ENCODE measurements around the gene PCDHB2.
"Not testable (repeated sequence)": the region's sequence is repeated elsewhere in the genome, so short reads cannot be mapped to it uniquely, and the experiment has no call there.

The PCDHB2 gene

DNA sequence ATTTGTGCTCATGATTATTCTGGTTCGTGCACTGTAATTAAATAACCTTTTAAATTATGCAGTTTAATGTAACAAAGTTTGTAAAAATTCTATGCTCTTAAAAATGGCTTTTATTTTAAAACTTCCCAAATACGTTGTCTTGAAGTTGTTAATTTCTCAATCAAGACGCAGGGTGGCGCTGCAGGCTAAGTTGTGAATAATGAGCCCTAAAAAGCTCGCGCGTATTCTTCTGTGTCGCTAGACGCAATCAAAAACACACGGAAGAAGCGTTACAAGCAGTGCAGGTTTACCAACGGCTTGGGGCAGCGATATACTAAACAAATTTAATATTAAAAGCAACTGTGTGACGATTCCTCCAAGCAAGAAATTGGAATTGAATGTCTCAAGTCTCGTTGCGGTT, 27.1 kb downstream of the PCDHB2 start, which contains the start of gene PCDHB4:
TSS of gene PCDHB4 (plus strand) at position 256 of the 400 bp plus-strand sequence. CDS start 181 bp downstream, outside the sequence.
- H3K4me3 ChIP-seq (ENCODE audit: low read length): no peak within 1 kb of the TSS
- no peak for DNase-seq (ENCODE audit: low read depth)
- TF ChIP-seq, protein P1, sequence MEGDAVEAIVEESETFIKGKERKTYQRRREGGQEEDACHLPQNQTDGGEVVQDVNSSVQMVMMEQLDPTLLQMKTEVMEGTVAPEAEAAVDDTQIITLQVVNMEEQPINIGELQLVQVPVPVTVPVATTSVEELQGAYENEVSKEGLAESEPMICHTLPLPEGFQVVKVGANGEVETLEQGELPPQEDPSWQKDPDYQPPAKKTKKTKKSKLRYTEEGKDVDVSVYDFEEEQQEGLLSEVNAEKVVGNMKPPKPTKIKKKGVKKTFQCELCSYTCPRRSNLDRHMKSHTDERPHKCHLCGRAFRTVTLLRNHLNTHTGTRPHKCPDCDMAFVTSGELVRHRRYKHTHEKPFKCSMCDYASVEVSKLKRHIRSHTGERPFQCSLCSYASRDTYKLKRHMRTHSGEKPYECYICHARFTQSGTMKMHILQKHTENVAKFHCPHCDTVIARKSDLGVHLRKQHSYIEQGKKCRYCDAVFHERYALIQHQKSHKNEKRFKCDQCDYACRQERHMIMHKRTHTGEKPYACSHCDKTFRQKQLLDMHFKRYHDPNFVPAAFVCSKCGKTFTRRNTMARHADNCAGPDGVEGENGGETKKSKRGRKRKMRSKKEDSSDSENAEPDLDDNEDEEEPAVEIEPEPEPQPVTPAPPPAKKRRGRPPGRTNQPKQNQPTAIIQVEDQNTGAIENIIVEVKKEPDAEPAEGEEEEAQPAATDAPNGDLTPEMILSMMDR (conservative IDR thresholded peaks at IDR 0.05; ENCODE audit: low read depth, low read length): no peak

DNA sequence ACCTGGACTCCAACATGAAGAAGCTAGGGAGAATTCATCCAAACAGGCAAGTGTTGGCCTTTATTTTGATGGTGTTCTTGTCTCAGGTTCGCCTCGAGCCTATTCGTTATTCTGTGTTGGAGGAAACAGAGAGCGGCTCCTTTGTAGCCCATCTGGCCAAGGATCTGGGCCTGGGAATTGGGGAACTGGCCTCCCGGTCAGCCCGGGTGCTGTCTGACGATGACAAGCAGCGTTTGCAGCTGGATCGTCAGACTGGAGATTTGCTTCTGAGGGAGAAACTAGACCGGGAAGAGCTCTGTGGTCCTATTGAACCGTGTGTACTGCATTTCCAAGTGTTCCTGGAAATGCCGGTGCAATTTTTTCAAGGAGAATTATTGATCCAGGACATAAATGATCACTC, 27.6 kb downstream of the PCDHB2 start:
- TF ChIP-seq, protein P1 (conservative IDR thresholded peaks at IDR 0.05; ENCODE audit: low read depth, low read length): no peak
- no peak overlapping the region for H3K4me3 ChIP-seq (ENCODE audit: low read length)
- DNase-seq (ENCODE audit: low read depth): no peak

DNA sequence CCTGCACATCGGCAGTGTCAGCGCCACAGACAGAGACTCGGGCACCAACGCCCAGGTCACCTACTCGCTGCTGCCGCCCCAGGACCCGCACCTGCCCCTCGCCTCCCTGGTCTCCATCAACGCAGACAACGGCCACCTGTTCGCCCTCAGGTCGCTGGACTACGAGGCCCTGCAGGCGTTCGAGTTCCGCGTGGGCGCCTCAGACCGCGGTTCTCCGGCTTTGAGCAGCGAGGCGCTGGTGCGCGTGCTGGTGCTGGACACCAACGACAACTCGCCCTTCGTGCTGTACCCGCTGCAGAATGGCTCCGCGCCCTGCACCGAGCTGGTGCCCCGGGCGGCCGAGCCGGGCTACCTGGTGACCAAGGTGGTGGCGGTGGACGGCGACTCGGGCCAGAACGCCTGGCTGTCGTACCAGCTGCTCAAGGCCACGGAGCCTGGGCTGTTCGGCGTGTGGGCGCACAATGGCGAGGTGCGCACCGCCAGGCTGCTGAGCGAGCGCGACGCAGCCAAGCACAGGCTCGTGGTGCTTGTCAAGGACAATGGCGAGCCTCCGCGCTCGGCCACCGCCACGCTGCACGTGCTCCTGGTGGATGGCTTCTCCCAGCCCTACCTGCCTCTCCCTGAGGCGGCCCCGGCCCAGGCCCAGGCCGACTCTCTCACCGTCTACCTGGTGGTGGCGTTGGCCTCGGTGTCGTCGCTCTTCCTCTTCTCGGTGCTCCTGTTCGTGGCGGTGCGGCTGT, 29.2 kb downstream of the PCDHB2 start:
- DNase-seq (ENCODE audit: low read depth); H3K4me3 ChIP-seq (ENCODE audit: low read length): not testable (repeated sequence)

DNA sequence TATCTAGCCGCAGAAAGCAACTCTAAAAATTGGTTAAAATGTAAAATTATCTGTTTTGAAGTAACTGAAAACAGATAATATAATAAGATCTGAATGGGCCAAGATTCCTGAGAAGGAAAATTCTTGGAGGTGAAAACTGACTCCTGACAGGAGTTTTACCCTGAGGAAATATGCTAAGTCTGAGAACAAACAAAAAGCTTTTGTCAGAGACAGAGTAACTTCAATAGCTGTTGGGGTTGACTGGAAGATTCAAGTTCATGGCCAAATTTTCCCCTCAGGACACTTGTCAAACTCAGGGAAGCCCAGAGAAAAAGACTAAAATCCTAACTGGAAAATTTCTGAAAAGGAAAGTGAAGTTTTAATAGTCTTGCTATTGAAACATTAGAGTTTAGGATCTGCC, 32.9 kb downstream of the PCDHB2 start:
- TF ChIP-seq, protein P1 (conservative IDR thresholded peaks at IDR 0.05; ENCODE audit: low read depth, low read length): no peak
- DNase-seq (ENCODE audit: low read depth): no peak
- no peak overlapping the region for H3K4me3 ChIP-seq (ENCODE audit: low read length)

DNA sequence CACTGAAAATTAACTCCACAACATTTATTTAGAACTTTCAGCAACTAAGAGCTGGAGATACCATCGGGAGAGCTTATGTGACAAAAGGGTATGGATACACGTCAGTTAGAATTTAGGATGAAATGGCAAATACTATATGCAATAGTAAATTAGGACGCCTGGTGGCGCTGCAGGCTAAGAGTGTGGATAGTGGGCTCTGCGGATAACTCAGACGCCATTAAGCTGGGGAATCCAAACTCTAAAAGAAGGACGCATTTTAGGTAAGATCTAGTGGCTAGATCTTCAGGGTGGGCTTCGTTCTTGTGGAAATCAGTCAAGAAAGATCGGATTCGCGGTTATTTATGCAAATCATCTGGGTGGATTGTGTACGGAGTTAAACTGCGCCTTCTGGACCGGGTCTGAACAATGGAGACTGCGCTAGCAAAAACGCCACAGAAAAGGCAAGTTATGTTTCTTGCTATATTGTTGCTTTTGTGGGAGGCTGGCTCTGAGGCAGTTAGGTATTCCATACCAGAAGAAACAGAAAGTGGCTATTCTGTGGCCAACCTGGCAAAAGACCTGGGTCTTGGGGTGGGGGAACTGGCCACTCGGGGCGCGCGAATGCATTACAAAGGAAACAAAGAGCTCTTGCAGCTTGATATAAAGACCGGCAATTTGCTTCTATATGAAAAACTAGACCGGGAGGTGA, 40.8 kb downstream of the PCDHB2 start, which contains the start of gene PCDHB5:
TSS of gene PCDHB5 (plus strand) at position 177 of the 688 bp plus-strand sequence. CDS start at position 406, 229 bp downstream.
- no peak for DNase-seq (ENCODE audit: low read depth)
- TF ChIP-seq, protein P1 (conservative IDR thresholded peaks at IDR 0.05; ENCODE audit: low read depth, low read length): peak; percentile 28
- peak within 1 kb of the TSS; percentile 2 for H3K4me3 ChIP-seq (ENCODE audit: low read length)

DNA sequence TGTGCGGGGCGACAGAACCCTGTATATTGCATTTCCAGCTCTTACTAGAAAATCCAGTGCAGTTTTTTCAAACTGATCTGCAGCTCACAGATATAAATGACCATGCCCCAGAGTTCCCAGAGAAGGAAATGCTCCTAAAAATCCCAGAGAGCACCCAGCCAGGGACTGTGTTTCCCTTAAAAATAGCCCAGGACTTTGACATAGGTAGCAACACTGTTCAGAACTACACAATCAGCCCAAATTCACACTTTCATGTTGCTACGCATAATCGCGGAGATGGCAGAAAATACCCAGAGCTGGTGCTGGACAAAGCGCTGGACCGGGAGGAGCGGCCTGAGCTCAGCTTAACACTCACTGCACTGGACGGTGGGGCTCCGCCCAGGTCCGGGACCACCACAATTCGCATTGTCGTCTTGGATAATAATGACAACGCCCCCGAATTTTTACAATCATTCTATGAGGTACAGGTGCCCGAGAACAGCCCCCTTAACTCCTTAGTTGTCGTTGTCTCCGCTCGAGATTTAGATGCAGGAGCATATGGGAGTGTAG, 41.4 kb downstream of the PCDHB2 start:
- DNase-seq (ENCODE audit: low read depth): no peak
- TF ChIP-seq, protein P1 (conservative IDR thresholded peaks at IDR 0.05; ENCODE audit: low read depth, low read length): no peak
- no peak overlapping the region for H3K4me3 ChIP-seq (ENCODE audit: low read length)

DNA sequence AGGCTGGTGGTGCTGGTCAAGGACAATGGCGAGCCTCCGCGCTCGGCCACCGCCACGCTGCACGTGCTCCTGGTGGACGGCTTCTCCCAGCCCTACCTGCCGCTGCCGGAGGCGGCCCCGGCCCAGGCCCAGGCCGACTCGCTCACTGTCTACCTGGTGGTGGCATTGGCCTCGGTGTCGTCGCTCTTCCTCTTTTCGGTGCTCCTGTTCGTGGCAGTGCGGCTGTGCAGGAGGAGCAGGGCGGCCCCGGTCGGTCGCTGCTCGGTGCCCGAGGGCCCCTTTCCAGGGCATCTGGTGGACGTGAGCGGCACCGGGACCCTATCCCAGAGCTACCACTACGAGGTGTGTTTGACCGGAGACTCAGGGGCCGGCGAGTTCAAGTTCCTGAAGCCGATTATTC, 42.9 kb downstream of the PCDHB2 start:
- DNase-seq (ENCODE audit: low read depth); H3K4me3 ChIP-seq (ENCODE audit: low read length): not testable (repeated sequence)
